GM18858 (cell line): ENCODE data around the gene SEC63.
"Not testable (repeated sequence)": the region's sequence is repeated elsewhere in the genome, so short reads cannot be mapped to it uniquely, and the experiment has no call there.

ENCODE experiments used
- ATAC-seq: cut with Tn5 transposase; IDR thresholded peaks from one replicate; pipeline ENCODE4 v1.9.1; 2021; ENCODE audit not compliant: unreplicated experiment

SEC63 gene

DNA sequence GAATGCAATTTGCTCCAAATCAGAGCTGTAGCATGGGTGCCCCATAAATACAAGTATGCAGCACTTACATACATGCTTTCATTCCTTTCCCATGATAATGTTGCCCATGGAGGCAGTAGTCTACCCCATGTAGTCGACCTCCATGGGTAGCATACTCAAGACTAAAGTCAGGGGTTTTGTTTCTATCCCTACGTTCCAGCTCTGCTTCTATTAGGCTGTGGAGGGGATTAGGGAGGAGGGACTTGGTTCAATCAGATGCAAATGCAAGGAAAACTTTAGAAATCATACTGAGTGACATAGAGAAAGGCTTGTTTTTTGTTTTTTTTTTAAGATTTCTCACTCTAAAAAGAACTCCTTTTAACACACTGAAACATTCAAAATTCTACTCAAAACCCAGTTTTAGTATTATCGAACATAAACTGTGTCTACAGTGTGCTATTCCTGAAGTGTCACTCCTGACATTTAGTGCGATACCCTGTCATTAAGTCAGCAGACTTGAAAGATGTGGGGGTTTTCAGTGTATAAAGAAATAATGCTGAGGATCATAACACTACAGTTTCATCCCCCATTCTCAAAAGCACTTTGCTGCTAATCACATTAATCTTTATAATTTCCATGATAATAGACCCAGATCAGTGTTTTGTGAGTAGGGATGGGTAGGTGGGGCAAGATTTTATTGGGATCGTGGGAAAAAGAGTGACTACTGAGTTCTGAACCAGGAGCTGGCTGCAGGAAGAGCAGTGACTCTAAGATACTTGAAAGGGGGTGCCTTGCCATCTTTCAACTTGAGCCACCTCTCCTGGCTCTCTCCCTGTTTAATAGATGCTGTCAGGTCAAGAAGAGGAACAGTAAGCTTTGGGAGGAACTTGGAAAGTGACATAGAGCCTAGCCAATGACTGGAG is 93.5 kb downstream of the SEC63 start:
- no peak for ATAC-seq

DNA sequence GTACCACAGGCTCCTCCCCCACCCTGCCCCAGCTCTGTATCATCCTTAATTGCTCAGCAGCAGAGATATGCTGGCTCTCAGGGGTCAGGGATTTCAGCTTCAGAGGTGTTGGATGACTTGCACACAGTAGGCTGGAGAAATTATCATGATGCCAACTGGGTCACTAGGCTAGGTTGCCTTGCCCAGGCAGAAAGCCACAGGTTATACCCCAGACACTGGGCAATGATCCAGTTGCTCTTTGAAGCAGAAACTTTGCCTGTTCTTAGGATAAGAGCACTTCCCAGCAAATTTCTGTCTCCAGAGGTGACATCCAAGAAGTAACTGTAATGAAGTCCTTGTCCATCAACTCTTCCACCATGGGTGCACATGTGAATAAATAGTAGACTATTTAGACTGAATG is 95.6 kb downstream of the SEC63 start:
- no peak for ATAC-seq

DNA sequence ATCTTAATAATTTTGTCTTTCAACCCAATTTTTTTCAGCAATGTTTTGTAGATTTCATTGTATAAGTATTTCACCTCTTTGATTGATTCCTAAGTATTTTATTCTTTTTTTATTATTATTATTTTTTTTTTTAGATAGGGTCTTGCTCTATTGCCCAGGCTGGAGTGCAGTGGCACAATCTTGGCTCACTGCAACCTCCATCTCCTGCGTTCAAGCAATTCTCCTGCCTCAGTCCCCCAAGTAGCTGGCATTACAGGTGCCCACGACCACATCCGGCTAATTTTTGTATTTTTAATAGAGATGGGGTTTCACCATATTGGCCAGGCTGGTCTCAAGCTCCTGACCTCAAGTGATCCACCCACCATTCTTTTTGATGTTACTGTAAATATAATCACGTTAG is 97.0 kb downstream of the SEC63 start:
- ATAC-seq = not testable (repeated sequence)

DNA sequence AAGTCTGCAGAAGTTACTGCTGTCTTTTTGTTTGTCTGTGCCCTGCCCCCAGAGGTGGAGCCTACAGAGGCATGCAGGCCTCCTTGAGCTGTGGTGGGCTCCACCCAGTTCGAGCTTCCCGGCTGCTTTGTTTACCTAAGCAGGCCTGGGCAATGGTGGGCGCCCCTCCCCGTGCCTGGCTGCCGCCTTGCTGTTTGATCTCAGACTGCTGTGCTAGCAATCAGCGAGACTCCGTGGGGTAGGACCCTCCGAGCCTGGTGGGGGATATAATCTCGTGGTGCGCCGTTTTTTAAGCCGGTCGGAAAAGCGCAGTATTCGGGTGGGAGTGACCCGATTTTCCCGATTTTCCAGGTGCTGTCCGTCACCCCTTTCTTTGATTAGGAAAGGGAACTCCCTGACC is 97.9 kb downstream of the SEC63 start:
- not testable (repeated sequence) for ATAC-seq

DNA sequence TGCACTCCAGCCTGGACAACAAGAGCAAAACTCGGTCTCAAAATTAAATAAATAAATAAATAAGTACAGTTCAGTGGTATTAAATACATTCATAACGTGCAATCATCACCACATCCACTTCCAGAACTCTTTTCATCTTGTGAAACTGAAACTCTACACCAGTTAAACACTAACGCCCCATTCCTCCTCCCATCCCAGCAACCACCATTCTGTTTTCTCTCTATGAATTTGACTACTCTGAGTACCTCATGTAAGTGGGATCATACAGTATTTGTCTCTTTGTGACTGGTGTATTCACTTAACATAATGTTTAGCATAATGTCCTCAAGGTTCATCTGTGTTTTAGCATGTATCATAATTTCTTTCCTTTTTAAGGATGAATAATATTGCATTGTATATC is 104.8 kb downstream of the SEC63 start:
- no peak for ATAC-seq

DNA sequence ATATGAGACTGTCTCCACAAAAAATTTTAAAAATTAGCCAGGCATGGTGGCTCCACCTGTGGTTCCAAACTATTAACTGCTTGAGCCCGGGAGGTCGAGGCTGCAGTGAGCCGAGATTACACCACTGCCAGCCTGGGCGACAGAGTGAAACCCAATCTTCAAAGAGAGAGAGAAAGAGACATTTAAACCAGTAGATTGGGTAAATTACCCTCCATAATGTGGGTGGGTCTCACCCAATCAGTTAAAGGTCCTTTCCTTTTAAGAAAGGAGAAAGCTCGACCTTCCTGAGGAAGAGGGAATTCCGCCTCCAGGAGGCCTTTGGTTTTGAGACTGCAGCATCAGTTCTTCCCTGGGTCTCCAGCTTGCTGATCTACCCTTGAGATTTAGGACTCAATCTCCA is 108.7 kb downstream of the SEC63 start:
- ATAC-seq = no peak

DNA sequence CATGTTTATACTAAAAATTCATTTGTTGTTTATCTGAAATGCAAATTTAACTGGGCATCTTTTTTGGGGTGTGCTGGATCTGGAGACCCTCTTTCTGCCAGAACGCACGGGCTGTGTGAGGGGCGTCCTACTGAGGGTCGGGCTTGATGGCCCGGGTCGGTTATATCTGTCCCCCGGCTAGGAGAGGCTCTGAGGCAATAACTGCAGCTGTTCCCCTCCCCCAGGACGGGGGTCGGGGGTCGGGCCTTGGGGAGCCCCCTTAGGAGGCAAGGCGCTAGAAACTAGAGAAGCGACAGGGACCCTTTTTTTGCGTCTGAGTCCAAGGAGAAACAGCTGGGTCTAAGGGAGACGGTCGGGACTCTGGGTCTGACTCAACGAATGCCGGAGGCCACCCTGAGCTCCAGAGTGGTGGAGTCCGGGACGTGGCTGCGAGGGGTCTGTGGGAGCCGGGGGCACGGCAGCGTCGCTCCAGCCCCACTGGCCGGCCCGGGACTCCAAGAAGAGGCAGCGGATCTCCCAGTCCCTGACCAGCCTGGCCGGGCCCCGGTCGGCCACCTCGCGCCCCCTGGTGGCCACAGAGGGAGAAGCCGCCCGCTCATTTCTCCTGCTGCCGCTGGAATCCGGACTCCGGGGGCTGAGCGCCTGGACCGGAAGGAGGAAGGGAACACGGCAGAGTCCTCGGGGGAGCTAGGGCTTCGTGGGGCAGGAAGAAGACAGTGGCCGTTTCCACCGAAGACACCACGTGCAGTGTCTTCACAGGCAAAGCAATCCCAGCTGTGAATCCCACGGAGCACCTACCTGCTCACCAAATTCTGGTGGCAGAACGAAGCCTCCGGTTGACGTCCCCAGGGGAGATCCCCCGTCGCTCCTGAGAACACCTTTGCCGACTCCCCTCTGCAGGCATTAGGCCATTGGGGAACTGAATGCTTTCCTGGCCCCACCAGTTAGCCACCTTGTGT is 109.9 kb downstream of the SEC63 start:
- no peak for ATAC-seq

DNA sequence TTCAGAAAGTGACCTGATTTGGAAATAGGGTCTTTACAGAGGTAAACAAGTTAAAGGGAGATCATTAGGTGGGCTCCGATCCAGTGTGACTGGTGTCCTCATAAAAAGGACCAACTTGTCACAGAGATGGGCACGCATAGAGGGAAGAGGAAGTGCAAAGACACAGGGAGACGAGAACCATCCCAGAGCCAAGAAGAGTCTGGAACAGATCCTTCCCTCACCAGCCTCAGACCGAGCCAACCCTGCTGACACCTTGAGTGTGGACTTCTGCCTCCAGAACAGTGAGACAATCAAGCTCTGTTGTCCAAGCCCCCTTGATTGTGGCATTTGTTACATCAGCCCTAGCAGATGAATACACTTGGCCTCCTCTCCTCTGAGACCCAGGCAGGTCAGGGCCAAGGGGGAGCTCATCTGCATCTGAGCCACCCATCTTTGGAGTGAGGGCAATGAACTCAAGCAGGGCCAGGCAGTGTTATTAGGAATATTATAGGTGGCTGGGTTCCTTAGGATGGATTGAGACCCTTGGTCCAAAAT is 111.7 kb downstream of the SEC63 start:
- ATAC-seq = no peak

DNA sequence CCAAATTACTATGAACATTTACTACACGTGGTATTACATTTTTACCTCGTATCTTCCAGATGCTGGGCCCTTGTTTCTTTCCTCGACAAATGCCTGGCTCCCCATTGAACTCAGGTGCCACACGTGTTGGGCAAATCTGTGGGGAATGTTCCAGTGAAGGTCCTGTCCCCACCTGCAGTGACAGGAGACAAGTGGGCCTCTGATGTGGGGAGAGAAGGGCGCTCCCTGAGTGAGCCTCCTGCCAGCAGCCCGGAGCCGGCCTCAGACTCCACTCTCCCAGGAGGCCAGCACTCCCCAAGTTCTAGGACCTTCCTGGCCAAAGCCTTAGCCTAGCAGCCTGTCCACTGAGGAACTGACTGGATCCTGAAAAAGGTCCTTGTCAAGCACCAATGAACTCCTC is 112.2 kb downstream of the SEC63 start:
- ATAC-seq = no peak

DNA sequence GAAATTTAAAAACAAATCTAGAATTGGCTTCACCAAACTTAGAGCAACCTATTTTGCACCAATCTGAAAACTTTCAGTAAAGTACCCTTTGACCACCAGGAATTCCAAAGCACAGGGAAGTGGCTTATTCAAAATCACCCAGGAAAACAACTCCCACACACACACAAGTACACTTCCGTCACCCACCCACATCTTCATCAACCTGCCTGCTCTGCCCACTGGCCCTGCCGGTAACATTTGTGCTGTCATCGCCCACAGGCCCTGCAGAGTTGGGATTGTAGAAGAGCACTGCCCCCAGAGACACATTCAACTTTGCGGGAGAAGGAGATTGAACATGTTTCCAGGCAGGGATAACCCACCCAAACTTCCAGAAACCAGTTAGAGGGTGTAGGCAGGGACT is 114.6 kb downstream of the SEC63 start:
- ATAC-seq = no peak

DNA sequence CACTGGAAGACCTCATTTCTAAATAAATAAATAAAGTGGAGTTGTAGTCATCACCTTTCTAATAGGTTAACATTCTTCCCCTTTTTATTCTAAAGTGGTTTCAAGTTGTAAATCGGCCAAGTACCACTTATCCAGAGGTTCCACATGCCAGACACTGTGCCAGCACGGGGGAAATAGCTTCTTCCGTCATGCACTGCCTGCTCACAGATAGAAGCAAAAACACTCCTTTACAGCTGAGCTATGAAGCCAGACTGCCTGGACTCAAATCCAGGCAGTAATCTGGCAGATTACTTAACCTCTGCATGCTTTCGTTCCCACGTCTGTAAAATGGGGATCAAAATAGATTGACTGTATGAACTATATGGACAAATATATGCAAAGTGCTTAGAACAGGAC is 116.7 kb downstream of the SEC63 start:
- no peak for ATAC-seq

DNA sequence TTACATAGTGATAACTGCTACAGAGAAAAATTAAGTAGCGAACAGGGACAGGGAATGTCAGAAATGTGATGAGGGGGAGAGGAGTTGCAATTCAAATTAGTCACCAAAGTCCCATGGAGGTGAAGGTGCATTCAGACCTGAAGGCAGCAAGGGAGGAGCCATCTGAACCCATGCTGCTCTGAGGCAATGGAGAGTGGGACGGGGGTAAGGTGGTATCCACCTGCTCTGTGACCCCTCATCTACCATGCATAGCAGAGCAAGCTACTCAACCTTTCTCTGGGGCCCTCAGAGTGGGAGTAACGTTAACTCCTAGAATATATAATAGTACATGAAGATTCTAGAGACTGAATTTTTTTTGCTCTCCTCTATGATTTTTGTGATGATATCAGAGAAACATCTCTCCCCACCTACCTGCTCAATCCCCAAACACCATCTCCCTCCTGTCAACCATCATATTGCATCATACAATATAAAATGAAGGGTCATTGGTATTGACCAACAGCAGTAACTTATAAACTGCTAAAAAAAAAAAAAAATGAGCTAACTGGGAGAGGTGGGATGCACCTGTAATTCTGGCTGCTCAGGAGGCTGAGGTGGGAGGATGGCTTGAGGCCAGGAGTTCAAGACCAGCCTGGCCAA is 117.3 kb downstream of the SEC63 start:
- no peak for ATAC-seq

DNA sequence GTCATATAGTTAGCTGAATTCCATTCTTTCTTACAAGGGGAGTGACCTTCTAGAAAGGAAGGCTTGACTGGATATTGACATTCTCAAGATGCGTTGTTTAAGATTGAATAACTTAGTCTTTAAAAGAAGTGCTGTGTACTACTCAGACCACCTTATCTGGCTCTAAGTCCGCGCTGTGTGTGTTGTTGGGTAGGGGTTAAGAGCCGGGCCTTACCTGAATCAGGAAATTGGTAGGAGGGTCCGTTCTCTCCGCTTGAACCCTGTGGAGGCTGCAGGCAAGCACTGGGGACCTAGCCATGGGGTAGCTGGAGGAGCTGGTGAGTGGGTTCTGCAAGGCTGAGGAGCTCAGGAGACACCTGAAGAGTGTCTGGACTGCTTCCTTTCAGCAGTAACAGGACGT is 124.9 kb downstream of the SEC63 start:
- no peak for ATAC-seq

DNA sequence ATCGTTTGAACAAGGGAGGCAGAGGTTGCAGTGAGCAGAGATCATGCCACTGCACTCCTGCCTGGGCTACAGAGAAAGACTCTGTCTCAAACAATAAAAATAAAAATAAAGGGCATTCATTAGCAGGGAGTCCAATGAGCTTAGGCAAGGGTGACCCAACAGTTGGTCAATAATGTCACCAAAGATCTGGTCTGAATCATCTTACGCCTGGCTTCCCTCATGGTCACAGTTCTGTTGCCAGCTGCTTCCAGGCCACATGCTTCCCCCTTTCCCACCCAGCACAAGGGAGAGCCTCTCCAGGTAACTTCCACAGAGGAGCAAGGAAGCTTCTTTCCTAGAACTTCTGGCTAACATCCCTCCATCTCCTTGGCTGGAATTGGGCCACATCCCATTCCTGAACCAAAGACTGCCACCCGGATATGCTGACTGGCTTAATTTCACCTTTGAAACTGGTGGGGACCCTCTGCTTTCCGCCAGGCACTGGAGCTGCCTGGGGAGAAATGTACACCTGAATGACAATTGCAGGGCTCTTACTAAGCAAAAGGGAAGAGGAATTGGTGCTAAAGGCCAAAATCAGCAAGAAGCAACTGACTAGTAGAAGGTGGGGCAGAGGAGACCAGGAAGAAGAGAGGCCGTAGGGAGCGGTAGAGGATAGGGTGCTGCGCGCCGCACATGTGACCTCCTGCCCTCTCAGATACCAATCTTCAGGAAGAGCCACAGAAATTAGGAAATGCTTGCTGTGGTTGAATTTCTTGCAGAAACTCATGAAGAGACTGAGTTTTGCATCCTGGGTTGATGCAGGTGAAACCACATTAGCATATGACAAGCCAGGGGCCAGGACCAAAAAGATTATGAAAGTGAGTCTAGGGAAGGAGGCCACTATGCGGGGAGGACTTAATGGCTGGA is 125.6 kb downstream of the SEC63 start:
- no peak for ATAC-seq

DNA sequence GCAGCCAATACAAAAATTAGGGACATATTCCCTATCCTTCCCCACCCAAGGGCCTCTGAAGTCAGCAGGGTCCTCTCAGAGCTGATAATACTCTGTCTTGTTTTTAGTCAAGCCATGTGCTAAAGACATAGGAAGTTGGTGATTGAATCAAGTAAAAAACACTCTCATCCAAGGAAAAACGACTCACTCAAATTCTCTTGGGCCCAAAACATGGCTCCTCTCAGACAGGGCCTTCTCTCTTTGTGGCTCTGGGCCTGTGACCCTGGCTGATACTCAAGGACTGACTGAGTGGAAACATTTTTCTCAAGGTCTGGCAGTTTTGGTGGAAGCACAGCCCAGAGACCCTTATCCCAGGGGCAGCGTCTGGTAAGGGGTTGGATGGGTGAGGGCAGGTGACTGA is 127.9 kb downstream of the SEC63 start:
- ATAC-seq = no peak

DNA sequence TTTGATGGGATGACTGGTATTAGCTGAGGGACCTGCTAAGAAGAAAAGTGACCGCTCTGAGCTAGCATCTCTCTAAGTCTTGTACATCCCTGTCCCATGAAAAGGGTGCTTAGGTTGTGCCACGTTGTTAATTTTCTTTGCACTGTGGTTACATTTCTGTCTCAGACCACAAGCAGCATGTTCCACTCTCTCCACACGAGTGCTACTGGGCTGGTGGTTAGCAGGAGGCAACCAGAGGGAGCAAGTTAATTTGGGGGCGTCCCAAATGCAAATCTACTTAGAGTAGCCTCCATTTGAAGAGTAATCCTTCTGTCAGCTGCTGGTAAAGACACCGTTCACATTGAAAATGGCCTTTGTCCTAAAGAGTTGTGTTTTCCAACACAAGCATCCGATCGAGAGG is 130.5 kb downstream of the SEC63 start:
- no peak for ATAC-seq

DNA sequence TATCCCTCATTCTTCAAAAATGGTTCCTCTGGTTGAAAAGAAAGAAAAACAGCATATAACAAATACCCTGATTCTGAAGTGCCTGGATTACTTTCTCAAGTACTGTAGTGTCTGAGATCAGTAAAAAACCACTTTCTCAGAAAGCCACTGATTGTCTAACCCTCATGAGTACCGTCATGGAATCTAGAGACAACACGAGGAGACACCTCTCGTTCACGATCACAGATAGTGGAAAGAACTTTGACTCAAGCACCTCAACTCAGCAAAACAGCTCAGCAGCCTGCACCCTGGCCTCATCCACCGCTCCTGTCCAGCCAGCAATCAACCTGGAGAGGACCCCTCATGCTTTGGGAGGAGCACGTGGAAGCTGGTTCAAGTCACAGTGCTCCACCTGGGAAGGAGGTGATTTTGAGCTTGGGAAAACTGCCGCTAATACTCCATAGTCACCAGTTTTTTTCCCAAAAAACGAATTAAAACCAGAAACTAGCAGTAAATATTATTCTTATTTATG is 134.9 kb downstream of the SEC63 start:
- no peak for ATAC-seq

DNA sequence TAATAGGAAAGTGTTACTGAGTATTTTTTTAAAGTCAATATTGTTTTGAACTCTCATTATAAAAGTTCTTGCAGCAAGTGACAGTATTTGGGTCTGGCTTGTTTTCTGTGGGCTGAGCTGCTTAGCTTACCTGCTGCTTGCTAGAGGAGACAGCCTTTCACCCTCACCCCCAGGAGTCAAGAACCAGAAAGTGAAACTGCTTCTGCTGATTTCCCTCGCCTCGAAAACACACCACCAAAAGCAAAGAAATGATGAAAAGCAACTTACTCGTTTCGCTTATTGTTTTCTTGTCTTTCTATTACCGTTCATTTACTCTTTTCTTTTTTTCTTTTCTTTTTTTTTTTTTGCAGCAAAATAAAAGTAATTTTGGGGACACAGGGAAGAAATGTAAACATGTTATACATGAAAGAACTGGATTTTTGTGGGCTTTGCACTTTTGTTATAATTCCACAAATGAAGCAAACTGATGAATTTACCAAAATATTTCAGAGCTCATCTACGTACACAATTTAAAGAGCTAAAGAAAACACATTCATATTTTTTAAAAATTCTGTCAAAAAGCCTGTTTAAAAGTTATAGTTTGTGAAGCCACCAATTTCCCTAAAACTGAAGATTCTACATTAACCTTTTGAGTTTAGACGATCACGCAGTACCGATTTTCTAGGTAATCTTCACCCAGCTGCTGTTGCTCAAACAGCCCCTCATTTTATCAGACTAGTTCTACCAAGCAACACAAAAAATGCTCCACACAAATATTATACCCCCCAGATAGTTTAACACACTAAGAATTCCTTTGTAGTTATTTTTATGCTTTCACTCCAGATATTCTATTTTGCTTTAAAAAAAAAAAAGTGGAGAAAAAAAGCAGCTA is 135.6 kb downstream of the SEC63 start:
- ATAC-seq = no peak

DNA sequence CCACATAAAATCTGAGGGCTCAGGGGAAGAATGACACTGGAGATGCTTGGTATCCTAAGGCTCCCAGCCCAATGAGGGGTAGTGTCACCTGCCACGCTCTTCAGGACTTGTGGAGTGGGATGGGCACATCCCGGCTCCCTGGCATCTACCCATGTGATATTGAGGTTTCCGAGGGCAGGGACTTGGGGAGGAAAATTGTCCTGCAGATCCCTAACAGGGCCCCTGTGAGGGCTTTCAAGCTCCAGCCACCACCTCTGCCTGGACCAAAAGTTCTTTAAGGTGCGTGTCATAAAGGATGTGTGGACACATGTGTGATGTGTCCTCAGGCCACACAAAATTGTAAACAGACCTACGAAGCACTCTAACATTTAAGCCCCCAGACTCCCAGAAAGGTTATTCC is 136.4 kb downstream of the SEC63 start:
- no peak for ATAC-seq
